Caco-2 (cell line): ENCODE data around the gene ZNF664. TPM values are rescaled to one million over a fixed set of nuclear protein-coding genes. Genes with fewer than 3 reads are reported as not detected.

Experiments
- BruUV-seq: library from RNA; stranded (reverse); fragments of 400-500 nt; replicated peaks from 2 replicates; lab custom pipeline; 2021; lab: Mats Ljungman, UMichigan
- CTCF ChIA-PET: fragments of 300-600 bp; sonication (Branson Sonifier 250); formaldehyde crosslinking; loops from one replicate; lab custom pipeline; 2022; ENCODE audit warnings: antibody characterized with exemption; lab: Charles Lee
- POLR2A ChIA-PET: fragments of 300-600 bp; sonication (Branson Sonifier 250); formaldehyde crosslinking; loops from one replicate; lab custom pipeline; 2022; ENCODE audit warnings: antibody characterized with exemption; lab: Charles Lee
- DNase-seq, 2 experiments: peaks; one replicate each; pipeline versions ENCODE4 v3.0.0 to v3.0.0-alpha.2; 2020 to 2022
- H3K27me3 ChIP-seq: replicated peaks from 2 replicates; pipeline ENCODE4 v1.6.0; 2011; ENCODE audit warnings: low read length; ENCODE audit not compliant: control insufficient read depth, insufficient read depth
- H3K36me3 ChIP-seq: 2 replicates; pipeline ENCODE4 v1.5.1; 2011; ENCODE audit warnings: low read length; ENCODE audit not compliant: control insufficient read depth, insufficient read depth
- H3K4me1 ChIP-seq: fragments of 250-450 bp; sonication (Bioruptor Pico); 2 replicates; pipeline ENCODE4 v1.5.1; 2020; ENCODE audit warnings: mild to moderate bottlenecking
- H3K4me3 ChIP-seq: 2 replicates; pipeline ENCODE4 v1.5.1; 2011; ENCODE audit warnings: low read depth, mild to moderate bottlenecking, control low read depth, low read length
- H3K9me3 ChIP-seq: fragments of 250-450 bp; sonication (Bioruptor Pico); 2 replicates; pipeline ENCODE4 v1.5.1; 2020; ENCODE audit warnings: mild to moderate bottlenecking, moderate library complexity
- H3K27ac Mint-ChIP-seq: one replicate; pipeline ENCODE4 v1.8.0; 2022; ENCODE audit warnings: mixed read lengths; ENCODE audit not compliant: unreplicated experiment
- H3K27me3 Mint-ChIP-seq: one replicate; pipeline ENCODE4 v1.8.0; 2022; ENCODE audit warnings: mixed read lengths; ENCODE audit not compliant: insufficient read depth, unreplicated experiment
- H3K36me3 Mint-ChIP-seq: one replicate; pipeline ENCODE4 v1.8.0; 2022; ENCODE audit warnings: mild to moderate bottlenecking, mixed read lengths; ENCODE audit not compliant: insufficient read depth, unreplicated experiment
- H3K4me1 Mint-ChIP-seq: one replicate; pipeline ENCODE4 v1.8.0; 2022; ENCODE audit warnings: low read depth, mixed read lengths; ENCODE audit not compliant: unreplicated experiment
- H3K4me3 Mint-ChIP-seq: one replicate; pipeline ENCODE4 v1.8.0; 2022; ENCODE audit warnings: mild to moderate bottlenecking, moderate library complexity, mixed read lengths; ENCODE audit not compliant: unreplicated experiment
- H3K9me3 Mint-ChIP-seq: one replicate; pipeline ENCODE4 v1.8.0; 2022; ENCODE audit warnings: mixed read lengths; ENCODE audit not compliant: unreplicated experiment
- intact Hi-C: fragments of 100-400 bp; cut with micrococcal nuclease; formaldehyde crosslinking; loops from one replicate; pipeline ENCODE4 v1.10.0; 2022; ENCODE audit not compliant: unreplicated experiment
- total RNA-seq: library from RNA; stranded (reverse); gene quantifications from 2 replicates; pipeline ENCODE4 v1.2.3, GENCODE V29; 2022
- TF ChIP-seq, protein P1 (sequence below), 2 experiments: fragments of 200-600 bp in 1 of 2; IDR thresholded peaks; 1 replicate in 1 of 2; 2 replicates in 1 of 2; pipeline versions ENCODE4 v1.5.1 to v1.8.0; 2011 to 2022; ENCODE audit warnings: antibody characterized with exemption in 1 of 2, control low read depth in 1 of 2, inconsistent platforms in 1 of 2, low read depth in 1 of 2, low read length in 1 of 2, mild to moderate bottlenecking in 1 of 2, moderate library complexity in 1 of 2; ENCODE audit not compliant: insufficient read depth in 1 of 2, severe bottlenecking in 1 of 2, unreplicated experiment in 1 of 2

Gene ZNF664
- total RNA-seq, 1 experiment from 2014 or later, result 117 TPM

DNA sequence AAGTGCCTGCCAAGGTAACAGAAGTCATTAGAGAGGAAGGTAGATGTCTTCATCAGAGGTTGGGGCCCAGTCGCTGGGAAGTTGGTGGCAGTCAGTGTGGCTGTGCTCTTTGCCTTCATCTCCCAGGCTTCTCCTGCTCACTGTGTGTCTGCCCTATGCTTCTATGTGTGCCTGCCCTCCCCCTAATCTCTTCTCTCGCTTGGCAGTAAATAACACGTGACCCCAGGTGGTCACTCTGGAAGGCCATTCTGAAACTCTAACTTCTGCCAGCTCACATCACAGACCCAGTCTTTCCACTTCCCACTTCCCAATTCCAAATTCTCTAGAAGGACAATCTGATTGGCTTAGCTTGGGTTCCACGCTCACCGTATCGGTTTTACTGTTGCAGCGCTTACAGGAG, 9.3 kb downstream of the ZNF664 start:
- no peak overlapping the region for H3K27ac Mint-ChIP-seq
- no peaks in the 10 kb centered on the region for H3K27me3 ChIP-seq
- H3K4me3 Mint-ChIP-seq, result no peak overlapping the region
- POLR2A ChIA-PET, result no interaction called here
- H3K36me3 Mint-ChIP-seq, result peaks cover 56% of the 10 kb centered on the region
- no peaks in the 10 kb centered on the region; the same call in 1 of the 2 replicates for H3K36me3 ChIP-seq
- no peak overlapping the region for H3K4me3 ChIP-seq
- no peak for DNase-seq
- CTCF ChIA-PET, result interaction anchor here (0.6 kb wide), 1 partner anchor 77 kb away, joined by 4 read pairs; no protein-coding TSS in a partner anchor
- H3K9me3 ChIP-seq, result no peaks in the 10 kb centered on the region
- H3K9me3 Mint-ChIP-seq, result no peaks in the 10 kb centered on the region
- TF ChIP-seq, protein P1, sequence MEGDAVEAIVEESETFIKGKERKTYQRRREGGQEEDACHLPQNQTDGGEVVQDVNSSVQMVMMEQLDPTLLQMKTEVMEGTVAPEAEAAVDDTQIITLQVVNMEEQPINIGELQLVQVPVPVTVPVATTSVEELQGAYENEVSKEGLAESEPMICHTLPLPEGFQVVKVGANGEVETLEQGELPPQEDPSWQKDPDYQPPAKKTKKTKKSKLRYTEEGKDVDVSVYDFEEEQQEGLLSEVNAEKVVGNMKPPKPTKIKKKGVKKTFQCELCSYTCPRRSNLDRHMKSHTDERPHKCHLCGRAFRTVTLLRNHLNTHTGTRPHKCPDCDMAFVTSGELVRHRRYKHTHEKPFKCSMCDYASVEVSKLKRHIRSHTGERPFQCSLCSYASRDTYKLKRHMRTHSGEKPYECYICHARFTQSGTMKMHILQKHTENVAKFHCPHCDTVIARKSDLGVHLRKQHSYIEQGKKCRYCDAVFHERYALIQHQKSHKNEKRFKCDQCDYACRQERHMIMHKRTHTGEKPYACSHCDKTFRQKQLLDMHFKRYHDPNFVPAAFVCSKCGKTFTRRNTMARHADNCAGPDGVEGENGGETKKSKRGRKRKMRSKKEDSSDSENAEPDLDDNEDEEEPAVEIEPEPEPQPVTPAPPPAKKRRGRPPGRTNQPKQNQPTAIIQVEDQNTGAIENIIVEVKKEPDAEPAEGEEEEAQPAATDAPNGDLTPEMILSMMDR (IDR thresholded peaks at IDR 0.05; ENCODE audit: insufficient read depth in 1 of 2, low read depth in 1 of 2, low read length in 1 of 2, severe bottlenecking in 1 of 2, unreplicated experiment in 1 of 2), result no peak
- H3K27me3 Mint-ChIP-seq, result no peaks in the 10 kb centered on the region
- no peaks in the 10 kb centered on the region for H3K4me1 ChIP-seq
- intact Hi-C loops, result no loop called here
- no TSS peak for BruUV-seq
- H3K4me1 Mint-ChIP-seq, result peaks cover 6% of the 10 kb centered on the region

DNA sequence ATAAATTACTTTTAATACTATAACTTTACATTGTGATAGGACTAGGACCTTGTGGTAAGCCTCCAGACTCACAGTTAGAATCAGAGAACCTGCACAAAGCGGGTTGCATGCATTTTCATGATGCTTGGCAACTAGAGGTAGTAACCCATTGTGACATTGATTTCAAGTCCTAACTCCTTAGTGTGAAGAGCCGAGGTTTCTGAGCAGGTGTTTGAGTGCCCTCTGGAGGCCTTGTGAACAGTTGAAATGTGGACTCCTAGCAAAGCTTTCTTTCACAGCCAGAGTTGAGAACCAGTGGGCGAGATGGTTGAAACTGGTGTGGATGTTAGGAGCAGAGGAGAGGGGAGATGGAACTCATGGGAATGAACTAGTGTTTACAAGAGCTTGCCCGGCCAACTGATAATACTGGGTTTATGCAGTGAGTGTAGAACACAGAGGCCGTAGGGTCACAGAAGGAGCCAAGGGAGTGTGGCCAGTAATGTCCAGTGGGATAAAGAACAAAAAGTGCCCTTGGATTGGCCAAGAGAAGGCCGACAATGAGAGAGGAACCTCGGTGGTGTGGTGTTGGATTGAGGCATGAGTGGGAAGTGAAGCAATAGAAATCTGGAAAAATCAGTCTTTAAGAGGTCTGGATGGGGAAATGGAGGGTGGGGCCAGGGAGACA, 10.9 kb downstream of the ZNF664 start:
- POLR2A ChIA-PET, result no interaction called here

DNA sequence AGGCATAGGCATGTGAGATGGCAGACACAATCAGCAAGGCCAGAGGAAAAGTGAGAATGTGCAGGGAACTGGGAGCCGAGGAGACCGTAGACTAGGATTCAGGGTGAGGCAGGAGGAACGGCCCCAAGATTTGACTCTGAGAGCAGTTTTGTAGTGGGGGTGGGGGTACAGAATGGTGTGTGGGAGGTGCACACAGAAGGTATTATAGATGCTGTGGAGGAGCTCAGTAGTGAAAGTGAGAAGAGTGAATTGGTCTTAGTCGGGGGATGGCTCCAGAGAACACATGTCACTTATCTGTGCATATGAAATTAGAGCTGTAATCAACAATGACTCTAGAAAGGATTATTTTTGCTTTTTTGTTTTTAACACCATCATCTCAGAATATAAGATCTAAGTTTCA, 11.9 kb downstream of the ZNF664 start:
- Histone ChIP-seq H3K9me3 (no peaks in the 10 kb centered on the region), H3K4me3 (no peak overlapping the region), H3K36me3 (peaks cover 4% of the 10 kb centered on the region), H3K4me1 (peaks cover 13% of the 10 kb centered on the region), H3K27me3 (no peaks in the 10 kb centered on the region)
- peaks cover 64% of the 10 kb centered on the region for H3K36me3 Mint-ChIP-seq
- H3K27ac Mint-ChIP-seq, result peak overlapping the region; percentile 2
- TF ChIP-seq, protein P1 (IDR thresholded peaks at IDR 0.05; ENCODE audit: insufficient read depth in 1 of 2, low read depth in 1 of 2, low read length in 1 of 2, severe bottlenecking in 1 of 2, unreplicated experiment in 1 of 2), result no peak
- ChIA-PET CTCF (no interaction called here), POLR2A (no interaction called here)
- intact Hi-C loops, result loop anchor here (1.0 to 2.0 kb wide), 3 partner anchors 80 to 184 kb away; no protein-coding TSS in a partner anchor
- H3K27me3 Mint-ChIP-seq, result no peaks in the 10 kb centered on the region
- BruUV-seq, result no TSS peak
- no peak overlapping the region for H3K4me3 Mint-ChIP-seq
- DNase-seq, result no peak
- H3K4me1 Mint-ChIP-seq, result peaks cover 17% of the 10 kb centered on the region
- H3K9me3 Mint-ChIP-seq, result no peaks in the 10 kb centered on the region

More for the DNA sequence above, 10.9 kb downstream of the ZNF664 start:
- Histone ChIP-seq H3K27me3 (no peaks in the 10 kb centered on the region), H3K4me3 (no peak overlapping the region), H3K4me1 (peaks cover 3% of the 10 kb centered on the region; the same call in 1 of the 2 replicates), H3K9me3 (no peaks in the 10 kb centered on the region), H3K36me3 (peaks cover 3% of the 10 kb centered on the region)
- H3K4me1 Mint-ChIP-seq, result peaks cover 7% of the 10 kb centered on the region
- H3K27ac Mint-ChIP-seq, result no peak overlapping the region
- BruUV-seq, result no TSS peak
- peaks cover 64% of the 10 kb centered on the region for H3K36me3 Mint-ChIP-seq
- H3K4me3 Mint-ChIP-seq, result no peak overlapping the region
- DNase-seq, result peak; percentile 49 to 51
- no peaks in the 10 kb centered on the region for H3K27me3 Mint-ChIP-seq
- H3K9me3 Mint-ChIP-seq, result no peaks in the 10 kb centered on the region
- CTCF ChIA-PET, result no interaction called here
- intact Hi-C loops, result loop anchor here (1.0 to 2.0 kb wide), 3 partner anchors 79 to 183 kb away; no protein-coding TSS in a partner anchor
- TF ChIP-seq, protein P1 (IDR thresholded peaks at IDR 0.05; ENCODE audit: insufficient read depth in 1 of 2, low read depth in 1 of 2, low read length in 1 of 2, severe bottlenecking in 1 of 2, unreplicated experiment in 1 of 2), result peak; percentile 53 to 73
